GM20000 (cell line): ENCODE results near the gene SLC11A2.

Source experiments
- DNase-seq: peaks from one replicate; pipeline ENCODE4 v3.0.0; 2012; ENCODE audit warnings: low spot score
- CTCF ChIP-seq: IDR thresholded peaks from 2 replicates; pipeline ENCODE4 v1.5.1; 2012; ENCODE audit warnings: mild to moderate bottlenecking, control low read depth; ENCODE audit errors: extremely low read depth, missing control alignments

The SLC11A2 gene

GRCh38 chr12:51025836-51026638, at the start of gene SLC11A2:
TSS of gene SLC11A2 (minus strand) at chr12:51026384. CDS start at chr12:51010728, 15,656 bp downstream.
- TF ChIP-seq CTCF = no peak
- DNase-seq = peak; percentile 97

GRCh38 chr12:51075390-51075789, 49.2 kb upstream of the SLC11A2 start:
- no peak for TF ChIP-seq CTCF
- DNase-seq = no peak

- no peak for DNase-seq
- TF ChIP-seq CTCF = no peak
These were observed 45.5 kb upstream of the SLC11A2 start for GRCh38 chr12:51071663-51072062.

GRCh38 chr12:51070004-51070403, 43.8 kb upstream of the SLC11A2 start:
- no peak for DNase-seq
- TF ChIP-seq CTCF = no peak

GRCh38 chr12:51067771-51068170, 41.6 kb upstream of the SLC11A2 start:
- no peak for DNase-seq
- TF ChIP-seq CTCF = no peak

- DNase-seq = no peak
- TF ChIP-seq CTCF = no peak
These were observed 41.0 kb upstream of the SLC11A2 start for GRCh38 chr12:51067229-51067628.

- no peak for DNase-seq
- TF ChIP-seq CTCF = no peak
These were observed 39.3 kb upstream of the SLC11A2 start for GRCh38 chr12:51065530-51065929.
